Epithelial cell of proximal tubule (primary cell): ENCODE data around the gene GMEB2. TPM values are rescaled to one million over a fixed set of nuclear protein-coding genes. Genes with fewer than 3 reads are reported as not detected.
"Not testable (repeated sequence)": the region's sequence is repeated elsewhere in the genome, so short reads cannot be mapped to it uniquely, and the experiment has no call there.

Source experiments
- DNase-seq: peaks from one replicate; pipeline ENCODE4 v3.0.0-alpha.2; 2011; ENCODE audit warnings: low read depth
- H3K4me3 ChIP-seq: 2 replicates; pipeline ENCODE4 v1.5.1; 2011; ENCODE audit warnings: low read depth, mild to moderate bottlenecking, low read length
- CTCF ChIP-seq: conservative IDR thresholded peaks from 2 replicates; pipeline ENCODE4 v1.5.1; 2012; ENCODE audit warnings: low read depth, mild to moderate bottlenecking, low read length
- total RNA-seq: library from RNA; depleted of rRNA; stranded (reverse); fragments of >200 nt; gene quantifications from 2 replicates; pipeline ENCODE4 v1.2.3, GENCODE V29; 2015

GMEB2 gene
- total RNA-seq, 1 donor from 2014 or later: 10.5 TPM

GRCh38 chr20:63610581-63611435 is 16.1 kb downstream of the GMEB2 start:
- DNase-seq: no peak
- H3K4me3 ChIP-seq: no peak overlapping the region
- no peak for TF ChIP-seq CTCF

- H3K4me3 ChIP-seq: no peak overlapping the region
- DNase-seq: no peak
- TF ChIP-seq CTCF: no peak
These were observed 20.2 kb downstream of the GMEB2 start for GRCh38 chr20:63606686-63607085.

- no peak for DNase-seq
- TF ChIP-seq CTCF: no peak
- H3K4me3 ChIP-seq: no peak overlapping the region
These were observed 24.6 kb downstream of the GMEB2 start for GRCh38 chr20:63602321-63602720.

GRCh38 chr20:63601679-63602078 is 25.2 kb downstream of the GMEB2 start:
- H3K4me3 ChIP-seq, DNase-seq: not testable (repeated sequence)

GRCh38 chr20:63599396-63600050 is 27.4 kb downstream of the GMEB2 start:
- TF ChIP-seq CTCF: no peak
- DNase-seq: no peak

GRCh38 chr20:63598479-63599395 is 28.2 kb downstream of the GMEB2 start:
- DNase-seq: no peak
- TF ChIP-seq CTCF: no peak
- H3K4me3 ChIP-seq: no peak overlapping the region

More at GRCh38 chr20:63599396-63600050, 27.4 kb downstream of the GMEB2 start:
- H3K4me3 ChIP-seq: no peak overlapping the region
